GM18508 (cell line): Measurements from ENCODE around the gene CYB561.

Source experiments
- ATAC-seq: cut with Tn5 transposase; IDR thresholded peaks from one replicate; pipeline ENCODE4 v1.9.1; 2021; ENCODE audit warnings: moderate number of reproducible peaks; ENCODE audit not compliant: insufficient read depth, unreplicated experiment

Gene CYB561

DNA sequence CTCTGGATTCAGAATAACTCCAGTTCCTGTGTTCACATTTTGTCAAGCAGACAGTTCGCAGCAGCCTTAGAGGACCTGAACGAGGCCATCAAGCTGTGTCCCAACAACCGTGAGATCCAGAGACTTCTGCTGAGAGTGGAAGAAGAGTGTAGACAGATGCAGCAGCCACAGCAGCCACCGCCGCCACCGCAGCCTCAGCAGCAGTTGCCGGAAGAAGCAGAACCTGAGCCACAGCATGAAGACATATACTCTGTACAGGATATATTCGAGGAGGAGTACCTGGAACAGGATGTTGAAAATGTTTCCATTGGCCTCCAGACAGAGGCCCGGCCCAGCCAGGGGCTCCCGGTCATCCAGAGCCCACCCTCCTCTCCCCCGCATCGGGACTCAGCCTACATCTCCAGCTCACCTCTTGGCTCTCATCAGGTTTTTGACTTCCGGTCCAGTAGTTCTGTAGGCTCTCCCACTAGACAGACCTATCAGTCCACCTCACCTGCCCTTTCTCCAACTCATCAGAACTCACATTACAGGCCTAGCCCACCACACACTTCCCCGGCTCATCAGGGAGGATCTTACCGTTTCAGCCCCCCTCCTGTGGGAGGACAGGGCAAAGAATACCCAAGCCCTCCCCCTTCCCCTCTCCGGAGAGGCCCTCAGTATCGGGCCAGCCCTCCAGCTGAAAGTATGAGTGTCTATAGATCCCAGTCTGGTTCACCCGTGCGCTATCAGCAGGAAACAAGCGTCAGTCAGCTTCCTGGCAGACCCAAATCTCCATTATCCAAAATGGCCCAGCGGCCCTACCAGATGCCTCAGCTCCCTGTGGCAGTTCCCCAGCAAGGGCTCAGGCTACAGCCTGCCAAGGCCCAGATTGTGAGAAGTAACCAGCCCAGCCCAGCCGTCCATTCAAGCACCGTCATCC lies 25.9 kb downstream of the CYB561 start:
- no peak for ATAC-seq

DNA sequence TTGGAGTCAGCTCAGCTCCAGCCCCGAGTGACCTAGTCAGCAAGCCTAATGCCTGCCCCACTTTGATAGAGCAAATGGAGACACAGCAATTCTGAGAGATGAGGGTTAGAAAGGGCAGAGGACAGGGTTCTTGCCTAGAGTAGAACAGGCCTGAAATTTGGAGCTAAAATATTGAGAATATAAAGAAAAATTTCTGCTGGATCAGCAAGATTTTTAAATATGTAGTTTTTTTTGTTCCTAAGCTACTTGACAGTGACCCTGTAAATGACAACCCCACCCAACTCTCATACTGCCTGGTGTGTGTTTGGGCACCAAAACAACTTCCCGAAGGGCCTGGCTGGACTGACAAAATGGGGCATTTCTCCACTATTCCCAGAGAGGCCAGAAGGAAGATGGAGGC lies 26.7 kb downstream of the CYB561 start:
- ATAC-seq: no peak

GRCh38 chr17:63418540-63418939 lies 27.6 kb downstream of the CYB561 start:
- no peak for ATAC-seq

DNA sequence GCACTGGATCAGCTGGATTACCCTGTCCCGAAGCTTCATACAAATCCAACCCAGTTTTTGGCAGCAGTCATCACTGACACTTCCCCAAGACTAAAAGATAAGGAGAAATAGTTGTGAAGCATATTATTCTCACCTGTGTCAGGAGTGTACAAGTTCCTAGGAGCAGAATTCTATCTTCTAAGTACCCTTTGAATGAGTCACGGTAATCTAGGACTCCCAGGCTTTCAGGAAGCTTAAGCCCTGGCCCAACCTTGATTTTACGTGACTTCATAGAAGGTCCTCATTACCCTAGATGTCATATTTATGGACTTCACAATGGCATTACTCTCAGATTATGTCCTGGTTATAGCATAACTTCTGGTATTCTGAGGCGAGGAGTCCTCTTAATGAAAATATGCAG lies 31.9 kb downstream of the CYB561 start:
- no peak for ATAC-seq

- no peak for ATAC-seq
These were observed 33.0 kb downstream of the CYB561 start for GRCh38 chr17:63413128-63413527.

DNA sequence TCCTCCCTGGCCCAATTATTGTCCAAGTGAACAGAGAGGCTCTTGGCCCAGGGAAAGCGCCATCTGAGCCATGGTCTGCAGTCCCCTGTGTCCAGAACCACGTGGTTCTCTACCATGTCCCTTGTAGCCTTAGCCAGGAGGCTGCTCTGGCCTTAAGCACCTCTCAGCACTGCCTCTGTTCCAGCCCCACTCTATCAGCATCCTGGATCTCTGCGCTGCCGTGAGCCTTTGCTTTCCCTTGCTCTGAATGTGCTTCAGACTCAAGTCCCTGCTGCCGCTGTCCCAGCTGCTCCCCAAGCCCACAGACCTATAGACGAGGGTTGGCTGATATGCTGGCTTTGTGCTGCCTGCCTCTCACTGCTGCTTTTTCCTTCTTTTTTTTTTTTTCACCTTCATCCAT lies 33.9 kb downstream of the CYB561 start:
- ATAC-seq: no peak

DNA sequence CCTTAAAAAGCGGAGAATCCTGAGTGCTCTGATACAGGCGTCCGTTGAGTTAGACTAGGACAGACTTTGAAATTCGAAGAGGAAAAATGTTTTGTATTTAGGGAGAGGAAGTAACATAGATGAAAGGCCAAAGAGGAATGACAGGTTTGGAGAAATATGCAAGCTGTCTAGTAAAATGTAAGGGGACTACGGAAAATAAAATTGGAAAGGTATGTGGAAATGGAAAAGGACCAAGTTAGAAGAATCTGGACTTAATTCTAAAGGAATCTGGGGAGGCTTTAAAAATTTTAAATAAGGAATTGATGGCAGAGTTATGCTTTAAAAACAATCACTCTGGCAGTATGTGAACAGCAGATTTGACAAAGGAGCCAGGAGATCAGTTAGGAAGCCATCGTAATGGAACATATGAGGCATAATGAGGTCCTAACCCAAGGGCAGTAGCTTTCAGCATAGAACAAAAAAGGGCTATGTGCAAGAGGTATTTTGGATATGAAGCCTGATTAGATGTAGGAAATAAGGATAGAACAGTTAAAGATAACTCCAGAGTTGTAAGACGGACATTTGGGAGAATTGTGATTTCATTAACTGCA lies 38.3 kb downstream of the CYB561 start:
- no peak for ATAC-seq

DNA sequence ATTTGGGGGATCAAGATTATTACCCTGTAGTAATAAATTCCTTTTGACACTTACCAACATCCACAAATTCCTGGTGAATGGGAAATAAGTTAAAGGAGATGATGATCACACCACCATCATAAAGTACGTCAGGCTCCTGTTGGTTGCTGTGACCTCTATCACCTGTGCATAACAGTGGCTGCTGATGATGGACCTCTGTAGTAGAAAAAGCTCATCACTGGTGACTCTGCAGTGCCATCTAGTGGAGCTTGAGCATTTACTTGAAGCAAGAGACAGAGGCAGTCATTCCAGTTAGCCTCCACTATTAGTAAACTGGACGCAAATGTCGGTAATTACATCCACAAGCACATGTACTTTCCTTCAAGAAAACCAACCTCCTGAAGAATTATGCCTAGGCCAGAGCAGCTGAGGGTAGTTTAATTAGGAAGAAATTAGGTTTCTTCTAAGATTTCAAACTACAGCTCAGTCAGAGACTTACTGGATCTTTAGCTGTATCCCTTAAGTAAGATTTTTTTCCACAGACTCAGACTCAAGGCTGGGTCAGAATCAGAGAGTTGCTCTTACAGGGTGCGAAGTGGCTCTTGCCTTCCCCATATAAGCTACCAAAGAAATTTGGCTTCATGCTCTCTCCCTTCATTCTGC lies 39.3 kb downstream of the CYB561 start:
- peak; percentile 65 for ATAC-seq

GRCh38 chr17:63405741-63406261 lies 40.3 kb downstream of the CYB561 start:
- ATAC-seq: no peak

DNA sequence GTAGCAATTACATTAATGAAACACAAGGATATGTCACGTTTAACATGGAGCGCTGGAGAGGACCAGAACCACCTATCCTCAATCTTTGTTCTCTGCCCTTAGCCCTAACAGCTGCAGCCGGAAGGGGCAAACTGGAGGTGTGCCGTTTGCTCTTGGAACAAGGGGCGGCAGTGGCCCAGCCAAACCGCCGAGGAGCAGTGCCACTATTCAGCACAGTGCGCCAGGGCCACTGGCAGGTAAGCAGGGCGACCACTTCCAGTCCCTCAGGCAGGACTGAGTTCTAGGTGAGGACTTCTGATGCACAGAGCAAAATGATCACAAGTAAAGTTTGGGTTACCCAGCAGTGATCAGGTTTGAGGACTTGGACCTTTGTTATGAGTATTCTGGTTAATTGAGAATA lies 41.1 kb downstream of the CYB561 start:
- no peak for ATAC-seq

GRCh38 chr17:63402431-63403212 lies 43.5 kb downstream of the CYB561 start:
- no peak for ATAC-seq

DNA sequence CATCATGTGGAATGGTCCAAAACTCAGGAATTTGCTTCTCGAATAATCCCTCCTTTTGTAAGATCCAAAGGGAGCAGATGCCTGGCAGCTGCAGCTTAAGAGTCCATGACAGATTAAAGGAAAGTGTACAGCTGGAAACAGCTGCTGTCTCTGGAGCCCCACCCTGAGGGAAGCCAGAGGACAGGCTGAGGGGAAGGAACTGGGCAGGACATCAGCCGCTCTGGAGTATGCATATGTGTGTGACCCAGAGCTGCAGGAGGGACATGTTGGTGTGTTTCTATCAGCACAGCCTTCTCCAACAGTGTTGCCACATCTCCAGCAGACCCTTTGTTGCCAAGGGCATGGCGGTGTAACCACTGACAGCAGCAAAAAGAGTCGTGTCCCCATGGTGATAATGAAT lies 46.2 kb downstream of the CYB561 start:
- no peak for ATAC-seq

DNA sequence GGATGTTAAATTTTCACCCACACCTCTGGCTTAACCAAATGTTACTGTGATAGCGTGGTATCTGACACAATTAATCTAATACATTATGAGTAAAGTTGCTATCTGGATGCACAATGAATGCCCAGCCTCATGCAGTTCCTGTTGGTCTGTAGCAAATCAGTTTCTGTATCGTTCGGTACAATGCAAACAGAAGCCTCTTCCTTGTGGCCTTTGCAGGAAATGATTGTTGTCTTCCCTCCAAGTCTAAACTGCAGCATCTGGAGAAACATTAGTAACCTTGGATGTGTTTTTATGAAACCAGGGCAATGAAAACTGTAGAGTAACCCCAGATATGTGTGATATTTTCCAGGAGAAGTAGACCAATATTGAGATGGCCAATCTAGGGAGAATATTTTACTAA lies 46.8 kb downstream of the CYB561 start:
- no peak for ATAC-seq

GRCh38 chr17:63398680-63399079 lies 47.4 kb downstream of the CYB561 start:
- ATAC-seq: no peak

GRCh38 chr17:63395075-63395805 lies 50.9 kb downstream of the CYB561 start:
- ATAC-seq: no peak

- ATAC-seq: no peak
These were observed 56.0 kb downstream of the CYB561 start for GRCh38 chr17:63390090-63390489.

DNA sequence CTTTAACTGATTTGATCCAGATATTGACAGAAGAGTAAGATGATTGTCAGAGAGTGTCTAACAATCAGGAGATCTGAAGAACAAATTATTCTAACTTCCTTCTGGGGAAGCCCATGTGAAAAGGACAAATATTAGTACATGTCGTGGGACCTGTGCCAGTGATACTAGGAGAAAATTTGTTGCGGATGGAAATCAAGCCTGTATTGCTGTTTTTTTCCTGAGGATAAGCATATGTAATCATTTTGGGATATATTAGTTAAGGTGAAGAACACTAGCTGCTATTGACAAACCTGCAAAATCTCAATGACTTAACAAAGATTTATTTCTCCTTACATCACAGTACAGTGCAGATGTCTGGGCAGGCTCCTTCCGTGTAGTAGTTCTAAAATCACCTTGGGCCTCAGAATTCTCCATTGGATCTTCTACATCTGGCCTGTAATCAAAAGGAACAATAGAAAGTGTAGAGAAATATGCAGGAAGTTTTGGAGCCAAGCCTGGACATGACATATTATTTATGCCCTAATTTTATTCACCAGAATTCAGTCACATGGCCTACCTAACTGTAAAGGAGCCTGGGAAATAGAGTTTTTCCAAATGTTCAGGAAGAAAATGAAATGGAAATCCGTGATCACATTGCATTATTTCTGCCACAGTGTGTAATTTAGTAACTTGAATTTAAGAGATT lies 58.3 kb downstream of the CYB561 start:
- no peak for ATAC-seq

DNA sequence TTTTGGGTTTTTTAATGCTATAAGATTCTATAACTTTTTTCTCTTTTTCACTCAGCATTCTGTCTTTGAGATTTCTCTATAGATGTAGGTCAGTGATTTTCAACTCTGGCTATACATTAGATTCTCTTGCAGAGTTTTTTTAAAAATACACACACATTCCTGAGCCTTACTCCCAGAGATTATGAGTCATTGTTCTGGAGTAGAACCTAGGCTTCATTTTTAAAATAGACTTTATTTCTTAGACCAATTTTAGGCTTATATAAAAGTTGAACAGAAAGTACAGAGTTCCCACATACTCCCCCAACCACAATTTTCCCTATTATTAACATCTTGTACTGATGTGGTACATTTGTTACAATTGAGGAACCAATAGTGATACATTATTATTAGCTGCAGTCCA lies 63.3 kb downstream of the CYB561 start:
- ATAC-seq: no peak
